ENCODE results near the gene XRCC6.
"Not testable (repeated sequence)": the region's sequence is repeated elsewhere in the genome, so short reads cannot be mapped to it uniquely, and the experiment has no call there.

Gene XRCC6

DNA sequence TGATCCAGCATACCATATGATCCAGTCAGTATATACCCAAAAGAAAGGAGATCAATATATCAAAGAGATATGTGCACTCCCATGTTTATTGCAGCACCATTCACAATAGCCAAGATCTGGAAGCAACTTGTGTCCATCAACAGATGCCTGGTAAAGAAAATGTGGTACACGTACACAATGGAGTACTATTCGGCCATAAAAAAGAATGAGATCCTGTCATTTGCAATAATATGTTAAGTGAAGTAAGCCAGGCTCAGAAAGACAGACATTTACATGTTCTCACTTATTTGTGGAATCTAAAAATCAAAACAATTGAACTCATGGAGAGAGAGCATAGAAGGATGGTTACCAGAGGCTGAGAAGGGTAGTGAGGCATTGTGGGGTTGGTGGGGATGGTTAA is 40.6 kb downstream of the XRCC6 start:
- Histone ChIP-seq H3K4me3 (ENCODE audit: insufficient read length, low read depth) (no peak overlapping the region), H3K9me3 (ENCODE audit: insufficient read depth, low read length) (no peaks in the 10 kb centered on the region), H3K9ac (ENCODE audit: insufficient read length, low read depth) (no peak overlapping the region), H3K36me3 (ENCODE audit: insufficient read depth, insufficient read length, low read length) (peaks cover 77% of the 10 kb centered on the region), H3K27me3 (ENCODE audit: insufficient read depth, insufficient read length) (no peaks in the 10 kb centered on the region), H3K4me1 (ENCODE audit: insufficient read depth, insufficient read length) (no peaks in the 10 kb centered on the region)
- no peak for DNase-seq (ENCODE audit: low read depth, low spot score)
- TF ChIP-seq SUZ12 (IDR thresholded peaks at IDR 0.05; ENCODE audit: extremely low read depth, insufficient read depth, insufficient read length) (no peak), ZNF274 (IDR thresholded peaks at IDR 0.05; ENCODE audit: low read depth, low read length) (no peak), YY1 (IDR thresholded peaks at IDR 0.05; ENCODE audit: insufficient read depth, insufficient read length) (no peak)

DNA sequence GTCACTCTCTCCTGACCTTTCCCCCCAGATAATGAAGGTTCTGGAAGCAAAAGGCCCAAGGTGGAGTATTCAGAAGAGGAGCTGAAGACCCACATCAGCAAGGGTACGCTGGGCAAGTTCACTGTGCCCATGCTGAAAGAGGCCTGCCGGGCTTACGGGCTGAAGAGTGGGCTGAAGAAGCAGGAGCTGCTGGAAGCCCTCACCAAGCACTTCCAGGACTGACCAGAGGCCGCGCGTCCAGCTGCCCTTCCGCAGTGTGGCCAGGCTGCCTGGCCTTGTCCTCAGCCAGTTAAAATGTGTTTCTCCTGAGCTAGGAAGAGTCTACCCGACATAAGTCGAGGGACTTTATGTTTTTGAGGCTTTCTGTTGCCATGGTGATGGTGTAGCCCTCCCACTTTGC is 42.5 kb downstream of the XRCC6 start:
- not testable (repeated sequence) for DNase-seq (ENCODE audit: low read depth, low spot score); H3K4me3 ChIP-seq (ENCODE audit: insufficient read length, low read depth); H3K27me3 ChIP-seq (ENCODE audit: insufficient read depth, insufficient read length); H3K4me1 ChIP-seq (ENCODE audit: insufficient read depth, insufficient read length); H3K9me3 ChIP-seq (ENCODE audit: insufficient read depth, low read length); H3K9ac ChIP-seq (ENCODE audit: insufficient read length, low read depth)
- H3K36me3 ChIP-seq (ENCODE audit: insufficient read depth, insufficient read length, low read length), result peaks cover 60% of the 10 kb centered on the region

DNA sequence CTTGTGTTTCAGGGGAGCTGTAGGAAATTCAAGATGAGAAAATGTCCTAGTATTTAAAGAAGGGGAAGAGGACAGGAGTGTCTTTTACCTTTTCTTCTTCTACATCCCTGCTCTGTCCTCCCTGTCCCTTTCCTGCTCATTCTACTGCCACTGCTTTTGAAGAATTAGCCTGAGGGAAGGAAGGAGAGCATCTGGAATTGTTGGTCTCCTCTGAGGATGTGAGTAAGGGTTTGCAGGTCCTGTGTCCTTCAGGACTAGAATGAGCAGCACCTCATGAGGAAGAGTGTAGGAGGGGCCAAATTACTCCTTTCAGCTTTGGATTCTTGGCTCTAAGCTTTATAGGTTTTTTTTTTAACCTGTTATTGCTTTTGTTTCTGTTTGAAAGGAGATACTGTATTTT is 43.4 kb downstream of the XRCC6 start:
- no peak for DNase-seq (ENCODE audit: low read depth, low spot score)
- H3K9ac ChIP-seq (ENCODE audit: insufficient read length, low read depth), result no peak overlapping the region
- no peaks in the 10 kb centered on the region for H3K4me1 ChIP-seq (ENCODE audit: insufficient read depth, insufficient read length)
- H3K9me3 ChIP-seq (ENCODE audit: insufficient read depth, low read length), result no peaks in the 10 kb centered on the region
- H3K27me3 ChIP-seq (ENCODE audit: insufficient read depth, insufficient read length), result no peaks in the 10 kb centered on the region
- H3K4me3 ChIP-seq (ENCODE audit: insufficient read length, low read depth), result no peak overlapping the region
- peaks cover 51% of the 10 kb centered on the region for H3K36me3 ChIP-seq (ENCODE audit: insufficient read depth, insufficient read length, low read length)
- TF ChIP-seq ZNF274 (IDR thresholded peaks at IDR 0.05; ENCODE audit: low read depth, low read length) (no peak), SUZ12 (IDR thresholded peaks at IDR 0.05; ENCODE audit: extremely low read depth, insufficient read depth, insufficient read length) (no peak), YY1 (IDR thresholded peaks at IDR 0.05; ENCODE audit: insufficient read depth, insufficient read length) (no peak)

DNA sequence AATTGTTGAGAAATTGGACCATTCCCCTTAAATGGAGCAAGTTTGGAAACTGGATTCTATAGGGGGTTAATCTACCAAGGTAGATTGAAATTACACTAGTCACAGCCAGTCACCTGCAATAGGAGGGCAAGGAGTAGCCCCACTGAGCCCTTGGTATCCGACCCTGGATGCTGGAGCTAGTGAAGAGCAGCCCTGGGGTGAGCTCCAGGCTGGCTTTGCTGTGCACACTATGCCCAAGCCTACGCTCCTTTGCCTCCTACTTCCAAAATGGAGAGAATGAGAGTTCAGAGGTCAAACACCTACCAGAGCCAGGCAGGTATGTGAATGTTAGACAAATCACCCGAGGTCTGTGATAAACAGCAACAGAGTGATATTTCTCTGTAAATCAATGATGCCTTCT is 43.9 kb downstream of the XRCC6 start:
- peaks cover 47% of the 10 kb centered on the region for H3K36me3 ChIP-seq (ENCODE audit: insufficient read depth, insufficient read length, low read length)
- no peaks in the 10 kb centered on the region for H3K9me3 ChIP-seq (ENCODE audit: insufficient read depth, low read length)
- no peak overlapping the region for H3K9ac ChIP-seq (ENCODE audit: insufficient read length, low read depth)
- no peak for DNase-seq (ENCODE audit: low read depth, low spot score)
- TF ChIP-seq YY1 (IDR thresholded peaks at IDR 0.05; ENCODE audit: insufficient read depth, insufficient read length), result no peak
- TF ChIP-seq SUZ12 (IDR thresholded peaks at IDR 0.05; ENCODE audit: extremely low read depth, insufficient read depth, insufficient read length), result no peak
- no peak for TF ChIP-seq ZNF274 (IDR thresholded peaks at IDR 0.05; ENCODE audit: low read depth, low read length)
- H3K4me3 ChIP-seq (ENCODE audit: insufficient read length, low read depth), result no peak overlapping the region
- H3K4me1 ChIP-seq (ENCODE audit: insufficient read depth, insufficient read length), result no peaks in the 10 kb centered on the region
- H3K27me3 ChIP-seq (ENCODE audit: insufficient read depth, insufficient read length), result no peaks in the 10 kb centered on the region

DNA sequence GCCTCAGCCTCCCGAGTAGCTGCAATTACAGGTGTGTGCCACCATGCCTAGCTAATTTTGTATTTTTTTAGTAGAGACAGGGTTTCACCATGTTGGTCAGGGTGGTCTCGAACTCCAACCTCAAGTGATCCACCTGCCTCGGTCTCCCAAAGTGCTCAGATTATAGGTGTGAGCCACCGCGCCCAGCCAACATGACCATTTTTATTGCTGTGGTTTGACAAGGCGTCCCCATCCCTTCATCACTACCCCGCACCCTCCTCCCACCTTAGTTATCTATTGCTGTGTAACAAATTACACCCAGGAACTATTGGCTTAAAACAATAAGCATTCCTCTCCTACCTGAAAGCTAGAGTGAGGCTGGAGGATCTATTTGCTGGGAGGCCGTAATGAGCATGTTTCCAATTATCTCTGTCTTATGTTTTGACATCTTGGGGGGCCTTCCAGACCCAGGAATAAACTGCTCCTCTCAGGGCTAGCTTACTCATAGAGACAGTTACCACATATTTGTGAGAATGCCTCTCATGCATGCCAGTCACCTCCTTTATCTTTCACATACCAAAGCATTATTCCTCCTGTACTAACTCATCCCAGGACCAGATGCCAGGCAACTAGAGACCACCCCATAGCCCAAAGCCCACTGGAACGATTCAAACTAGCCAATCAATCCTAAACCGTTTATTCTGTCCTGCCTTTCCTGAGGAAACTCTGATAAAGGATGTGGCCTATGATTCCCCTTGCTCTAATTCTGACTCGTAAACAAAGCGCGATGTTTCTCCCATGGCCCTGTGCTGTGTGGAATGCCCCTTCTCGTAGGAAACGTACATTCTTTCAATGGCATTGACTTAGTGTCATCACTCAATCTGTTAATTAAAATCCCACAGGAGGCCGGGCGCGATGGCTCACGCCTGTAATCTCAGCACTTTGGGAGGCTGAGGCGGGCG is 48.1 kb downstream of the XRCC6 start:
- Histone ChIP-seq H3K9ac (ENCODE audit: insufficient read length, low read depth) (no peak overlapping the region), H3K36me3 (ENCODE audit: insufficient read depth, insufficient read length, low read length) (peaks cover 26% of the 10 kb centered on the region)
- DNase-seq (ENCODE audit: low read depth, low spot score), result no peak

DNA sequence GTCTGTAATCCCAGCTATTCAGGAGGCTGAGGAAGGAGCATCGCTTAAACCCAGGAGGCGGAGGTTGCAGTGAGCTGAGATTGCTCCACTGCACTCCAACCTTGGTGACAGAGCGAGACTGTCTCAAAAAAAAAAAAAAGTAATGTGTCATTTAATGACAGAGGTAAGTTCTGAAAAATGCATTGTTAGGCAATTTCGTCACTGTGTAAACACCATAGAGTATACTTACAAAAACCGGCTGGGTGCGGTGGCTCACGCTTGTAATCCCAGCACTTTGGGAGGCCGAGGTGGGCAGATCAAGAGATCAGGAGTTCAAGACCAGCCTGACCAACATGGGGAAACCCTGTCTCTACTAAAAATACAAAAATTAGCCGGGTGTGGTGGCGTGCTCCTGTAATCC is 51.0 kb downstream of the XRCC6 start:
- H3K9ac ChIP-seq (ENCODE audit: insufficient read length, low read depth); H3K9me3 ChIP-seq (ENCODE audit: insufficient read depth, low read length); H3K4me3 ChIP-seq (ENCODE audit: insufficient read length, low read depth); H3K4me1 ChIP-seq (ENCODE audit: insufficient read depth, insufficient read length); H3K27me3 ChIP-seq (ENCODE audit: insufficient read depth, insufficient read length); DNase-seq (ENCODE audit: low read depth, low spot score): not testable (repeated sequence)
- H3K36me3 ChIP-seq (ENCODE audit: insufficient read depth, insufficient read length, low read length), result peaks cover 29% of the 10 kb centered on the region

More for the DNA sequence above, 48.1 kb downstream of the XRCC6 start:
- TF ChIP-seq SUZ12 (IDR thresholded peaks at IDR 0.05; ENCODE audit: extremely low read depth, insufficient read depth, insufficient read length) (no peak), YY1 (IDR thresholded peaks at IDR 0.05; ENCODE audit: insufficient read depth, insufficient read length) (no peak), ZNF274 (IDR thresholded peaks at IDR 0.05; ENCODE audit: low read depth, low read length) (no peak)
- no peak overlapping the region for H3K4me3 ChIP-seq (ENCODE audit: insufficient read length, low read depth)
- H3K9me3 ChIP-seq (ENCODE audit: insufficient read depth, low read length), result no peaks in the 10 kb centered on the region
- no peaks in the 10 kb centered on the region for H3K4me1 ChIP-seq (ENCODE audit: insufficient read depth, insufficient read length)
- H3K27me3 ChIP-seq (ENCODE audit: insufficient read depth, insufficient read length), result no peaks in the 10 kb centered on the region

DNA sequence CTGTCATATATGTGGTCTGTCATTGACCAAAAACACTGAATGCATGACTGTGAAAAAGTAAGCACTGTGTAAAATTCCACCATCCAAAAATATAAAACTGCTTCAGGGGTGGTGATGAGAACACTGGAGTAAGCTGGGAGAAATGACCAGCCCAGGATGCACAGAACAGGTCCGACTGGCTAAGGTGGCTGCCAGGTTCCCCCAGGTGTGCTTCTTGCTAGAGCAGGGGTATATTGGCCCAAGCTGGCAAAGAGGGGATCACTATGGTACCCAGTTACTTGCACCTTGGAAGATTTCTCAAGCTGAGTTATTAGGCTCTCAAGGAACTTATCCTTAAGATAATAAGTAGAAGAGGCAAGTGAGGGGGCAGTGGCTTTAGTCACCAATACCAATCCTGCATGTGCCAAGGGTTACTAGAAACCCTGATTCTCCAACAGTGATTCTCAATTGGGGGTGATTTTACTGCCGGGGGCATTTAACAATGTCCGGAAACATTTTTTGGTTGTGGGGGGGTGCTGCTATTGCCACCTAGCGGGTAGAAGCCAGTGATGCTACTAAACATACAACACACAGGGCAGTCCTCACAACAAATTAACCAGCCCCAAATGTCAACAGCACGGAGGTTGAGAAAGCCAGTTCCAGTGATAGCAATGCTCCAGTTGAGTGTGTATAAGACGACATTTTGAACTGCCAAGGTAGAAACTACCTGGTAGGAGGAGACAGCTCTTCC is 51.9 kb downstream of the XRCC6 start:
- DNase-seq (ENCODE audit: low read depth, low spot score), result no peak
- H3K9me3 ChIP-seq (ENCODE audit: insufficient read depth, low read length), result no peaks in the 10 kb centered on the region
- peaks cover 35% of the 10 kb centered on the region for H3K36me3 ChIP-seq (ENCODE audit: insufficient read depth, insufficient read length, low read length)
- TF ChIP-seq YY1 (IDR thresholded peaks at IDR 0.05; ENCODE audit: insufficient read depth, insufficient read length), result no peak
- TF ChIP-seq ZNF274 (IDR thresholded peaks at IDR 0.05; ENCODE audit: low read depth, low read length), result no peak
- no peak for TF ChIP-seq SUZ12 (IDR thresholded peaks at IDR 0.05; ENCODE audit: extremely low read depth, insufficient read depth, insufficient read length)
- H3K4me3 ChIP-seq (ENCODE audit: insufficient read length, low read depth), result no peak overlapping the region
- H3K9ac ChIP-seq (ENCODE audit: insufficient read length, low read depth), result no peak overlapping the region
- H3K4me1 ChIP-seq (ENCODE audit: insufficient read depth, insufficient read length), result no peaks in the 10 kb centered on the region
- H3K27me3 ChIP-seq (ENCODE audit: insufficient read depth, insufficient read length), result no peaks in the 10 kb centered on the region

Measured in NT2/D1 (cell line).